OCI-LY3 (cell line): ENCODE measurements around the gene TNFRSF18.

Source experiments
- EZH2phosphoT487 ChIP-seq: fragments of 200-600 bp; shearing (Covaris generic); IDR thresholded peaks from 2 replicates; pipeline ENCODE4 v1.6.1; 2018; ENCODE audit warnings: antibody characterized with exemption, mixed run types, low read depth
- TF ChIP-seq, protein P1 (sequence below): fragments of 200-600, 300-600 bp; sonication (generic); IDR thresholded peaks from 2 replicates; pipeline ENCODE4 v1.5.1; 2014; ENCODE audit warnings: antibody characterized with exemption, low read length, low read depth

- TF ChIP-seq, protein P1, sequence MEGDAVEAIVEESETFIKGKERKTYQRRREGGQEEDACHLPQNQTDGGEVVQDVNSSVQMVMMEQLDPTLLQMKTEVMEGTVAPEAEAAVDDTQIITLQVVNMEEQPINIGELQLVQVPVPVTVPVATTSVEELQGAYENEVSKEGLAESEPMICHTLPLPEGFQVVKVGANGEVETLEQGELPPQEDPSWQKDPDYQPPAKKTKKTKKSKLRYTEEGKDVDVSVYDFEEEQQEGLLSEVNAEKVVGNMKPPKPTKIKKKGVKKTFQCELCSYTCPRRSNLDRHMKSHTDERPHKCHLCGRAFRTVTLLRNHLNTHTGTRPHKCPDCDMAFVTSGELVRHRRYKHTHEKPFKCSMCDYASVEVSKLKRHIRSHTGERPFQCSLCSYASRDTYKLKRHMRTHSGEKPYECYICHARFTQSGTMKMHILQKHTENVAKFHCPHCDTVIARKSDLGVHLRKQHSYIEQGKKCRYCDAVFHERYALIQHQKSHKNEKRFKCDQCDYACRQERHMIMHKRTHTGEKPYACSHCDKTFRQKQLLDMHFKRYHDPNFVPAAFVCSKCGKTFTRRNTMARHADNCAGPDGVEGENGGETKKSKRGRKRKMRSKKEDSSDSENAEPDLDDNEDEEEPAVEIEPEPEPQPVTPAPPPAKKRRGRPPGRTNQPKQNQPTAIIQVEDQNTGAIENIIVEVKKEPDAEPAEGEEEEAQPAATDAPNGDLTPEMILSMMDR, result no peak
- no peak for TF ChIP-seq EZH2phosphoT487
Observed at GRCh38 chr1:1228187-1228586, 21.8 kb upstream of the TNFRSF18 start.
